Measurements from ENCODE around the gene C2orf92.

Gene C2orf92

GRCh38 chr2:97645695-97646629, 23.6 kb upstream of the C2orf92 start, which contains the start of gene COX5B:
COX5B (plus strand) TSS chr2:97646062; CDS start chr2:97646087, 25 bp downstream.
- no peak for TF ChIP-seq CTCF (IDR thresholded peaks at IDR 0.05; ENCODE audit: insufficient read depth, low read length, poor library complexity, severe bottlenecking)

GRCh38 chr2:97646977-97647376, 22.5 kb upstream of the C2orf92 start:
- H3K27me3 ChIP-seq (replicated peaks; ENCODE audit: control insufficient read depth, insufficient read depth, low read length): no peaks in the 10 kb centered on the region
- peaks cover 7% of the 10 kb centered on the region for H3K36me3 ChIP-seq (ENCODE audit: control insufficient read depth, insufficient read depth, low read length)
- TF ChIP-seq CTCF (IDR thresholded peaks at IDR 0.05; ENCODE audit: insufficient read depth, low read length, poor library complexity, severe bottlenecking): no peak
- peak overlapping the region; percentile 84 for H3K4me3 ChIP-seq (replicated peaks; ENCODE audit: low read depth, low read length)
- no peak for DNase-seq (ENCODE audit: extremely low read depth, insufficient read length)

More at GRCh38 chr2:97645695-97646629, 23.6 kb upstream of the C2orf92 start, which contains the start of gene COX5B:
- H3K4me3 ChIP-seq (replicated peaks; ENCODE audit: low read depth, low read length): peak within 1 kb of the TSS; percentile 84
- DNase-seq (ENCODE audit: extremely low read depth, insufficient read length): peak; percentile 93
- no peaks in the 10 kb centered on the region for H3K27me3 ChIP-seq (replicated peaks; ENCODE audit: control insufficient read depth, insufficient read depth, low read length)
- peaks cover 7% of the 10 kb centered on the region for H3K36me3 ChIP-seq (ENCODE audit: control insufficient read depth, insufficient read depth, low read length)

GRCh38 chr2:97651114-97651513, 18.4 kb upstream of the C2orf92 start:
- Histone ChIP-seq H3K4me3 (replicated peaks; ENCODE audit: low read depth, low read length) (no peak overlapping the region), H3K27me3 (replicated peaks; ENCODE audit: control insufficient read depth, insufficient read depth, low read length) (no peaks in the 10 kb centered on the region), H3K36me3 (ENCODE audit: control insufficient read depth, insufficient read depth, low read length) (peaks cover 10% of the 10 kb centered on the region)
- TF ChIP-seq CTCF (IDR thresholded peaks at IDR 0.05; ENCODE audit: insufficient read depth, low read length, poor library complexity, severe bottlenecking): no peak
- no peak for DNase-seq (ENCODE audit: extremely low read depth, insufficient read length)

GRCh38 chr2:97653473-97653872, 16.0 kb upstream of the C2orf92 start:
- peaks cover 19% of the 10 kb centered on the region for H3K36me3 ChIP-seq (ENCODE audit: control insufficient read depth, insufficient read depth, low read length)

GRCh38 chr2:97653874-97654273, 15.6 kb upstream of the C2orf92 start:
- DNase-seq (ENCODE audit: extremely low read depth, insufficient read length): no peak
- Histone ChIP-seq H3K27me3 (replicated peaks; ENCODE audit: control insufficient read depth, insufficient read depth, low read length) (no peaks in the 10 kb centered on the region), H3K36me3 (ENCODE audit: control insufficient read depth, insufficient read depth, low read length) (peaks cover 22% of the 10 kb centered on the region), H3K4me3 (replicated peaks; ENCODE audit: low read depth, low read length) (no peak overlapping the region)
- no peak for TF ChIP-seq CTCF (IDR thresholded peaks at IDR 0.05; ENCODE audit: insufficient read depth, low read length, poor library complexity, severe bottlenecking)

More at GRCh38 chr2:97653473-97653872, 16.0 kb upstream of the C2orf92 start:
- DNase-seq (ENCODE audit: extremely low read depth, insufficient read length): no peak
- Histone ChIP-seq H3K27me3 (replicated peaks; ENCODE audit: control insufficient read depth, insufficient read depth, low read length) (no peaks in the 10 kb centered on the region), H3K4me3 (replicated peaks; ENCODE audit: low read depth, low read length) (no peak overlapping the region)
- no peak for TF ChIP-seq CTCF (IDR thresholded peaks at IDR 0.05; ENCODE audit: insufficient read depth, low read length, poor library complexity, severe bottlenecking)
